H1 (cell line): ENCODE data around the gene MEIS2. TPM values are rescaled to one million over a fixed set of nuclear protein-coding genes. Genes with fewer than 3 reads are reported as not detected.

Source experiments
- CTCF ChIA-PET: fragments of 300-600 bp; sonication (Branson Sonifier 250); formaldehyde crosslinking; loops from one replicate; lab custom pipeline; 2021; ENCODE audit not compliant: partially characterized antibody; lab: Charles Lee
- POLR2A ChIA-PET: fragments of 300-600 bp; sonication (Branson Sonifier 250); formaldehyde crosslinking; loops from one replicate; lab custom pipeline; 2021; ENCODE audit warnings: inconsistent platforms; ENCODE audit not compliant: partially characterized antibody; lab: Charles Lee
- DNase-seq, 2 experiments: peaks; one replicate each; pipeline versions ENCODE4 v3.0.0 to v3.0.0-alpha.2; 2010 to 2022; ENCODE audit warnings: low spot score in 2 of 2, low read depth in 1 of 2, mixed read lengths in 1 of 2
- FAIRE-seq: peaks from 2 replicates; lab custom pipeline; 2011; peaks lifted over from hg19 to GRCh38; lab: Jason Lieb, UNC
- H2AFZ ChIP-seq: 2 replicates; pipeline ENCODE4 v1.8.1; 2012; ENCODE audit warnings: low read length, inconsistent platforms
- H2AK5ac ChIP-seq: 2 replicates; pipeline ENCODE4 v1.6.1; 2013; ENCODE audit warnings: low read depth, low read length
- H2BK120ac ChIP-seq: replicated peaks from 2 replicates; pipeline ENCODE3; 2013; ENCODE audit warnings: low read depth, low read length, inconsistent platforms
- H2BK12ac ChIP-seq: 2 replicates; pipeline ENCODE4 v1.6.1; 2013; ENCODE audit warnings: low read depth, low read length
- H2BK15ac ChIP-seq: 2 replicates; pipeline ENCODE4 v1.6.1; 2013; ENCODE audit warnings: low read length
- H2BK20ac ChIP-seq: 2 replicates; pipeline ENCODE4 v1.6.1; 2013; ENCODE audit warnings: low read length
- H2BK5ac ChIP-seq: 2 replicates; pipeline ENCODE4 v1.6.1; 2013; ENCODE audit warnings: low read depth, low read length
- H3K14ac ChIP-seq: 2 replicates; pipeline ENCODE4 v1.6.1; 2013; ENCODE audit warnings: inconsistent platforms; ENCODE audit not compliant: insufficient read length
- H3K18ac ChIP-seq: 2 replicates; pipeline ENCODE4 v1.6.1; 2013; ENCODE audit warnings: low read length; ENCODE audit errors: extremely low read depth
- H3K23ac ChIP-seq: 2 replicates; pipeline ENCODE4 v1.6.1; 2013; ENCODE audit warnings: inconsistent platforms; ENCODE audit not compliant: insufficient read length
- H3K23me2 ChIP-seq: 2 replicates; pipeline ENCODE4 v1.6.1; 2013; ENCODE audit warnings: low read depth, low read length
- H3K27ac ChIP-seq: 2 replicates; pipeline ENCODE4 v1.6.1; 2011; ENCODE audit warnings: low read depth, low read length, inconsistent platforms
- H3K27me3 ChIP-seq, 4 experiments: replicated peaks in 1 of 4; 1 replicate in 1 of 4; 2 replicates in 3 of 4; pipeline versions ENCODE4 v1.6.1 to v1.8.1; 2011 to 2013; ENCODE audit warnings: low read length in 3 of 4, mild to moderate bottlenecking in 3 of 4, inconsistent platforms in 2 of 4, mixed read lengths in 2 of 4, moderate library complexity in 1 of 4; ENCODE audit not compliant: control insufficient read depth in 3 of 4, insufficient read depth in 3 of 4; ENCODE audit errors: extremely low read depth in 1 of 4
- H3K36me3 ChIP-seq, 4 experiments: 2 replicates each; pipeline versions ENCODE4 v1.6.1 to v1.8.1; 2011 to 2013; ENCODE audit warnings: mild to moderate bottlenecking in 4 of 4, low read length in 3 of 4, moderate library complexity in 2 of 4, control low read depth in 1 of 4, inconsistent platforms in 1 of 4; ENCODE audit not compliant: insufficient read depth in 4 of 4, control insufficient read depth in 2 of 4
- H3K4ac ChIP-seq: replicated peaks from 2 replicates; pipeline ENCODE3; 2013; ENCODE audit warnings: low read length, low read depth, mixed read lengths, inconsistent platforms; ENCODE audit not compliant: insufficient read length
- H3K4me1 ChIP-seq, 4 experiments: replicated peaks in 1 of 4; 1 replicate in 1 of 4; 2 replicates in 3 of 4; pipeline versions ENCODE4 v1.6.1 to v1.8.1; 2011 to 2013; ENCODE audit warnings: low read length in 3 of 4, inconsistent platforms in 2 of 4, mixed read lengths in 1 of 4; ENCODE audit not compliant: insufficient read depth in 4 of 4, control insufficient read depth in 3 of 4
- H3K4me2 ChIP-seq, 2 experiments: 2 replicates each; pipeline versions ENCODE4 v1.6.1 to v1.8.1; 2011 to 2013; ENCODE audit warnings: low read depth in 2 of 2, low read length in 2 of 2, control low read depth in 1 of 2, inconsistent platforms in 1 of 2, mild to moderate bottlenecking in 1 of 2; ENCODE audit not compliant: insufficient read depth in 1 of 2
- H3K4me3 ChIP-seq, 4 experiments: fragments of 200-600, 300-600 bp in 1 of 4; sonication (generic), shearing (Covaris generic), sonication (Bioruptor Twin) in 1 of 4; 2 replicates each; pipeline versions ENCODE4 v1.5.1 to v1.8.1; 2011 to 2016; ENCODE audit warnings: low read length in 4 of 4, low read depth in 3 of 4, control low read depth in 2 of 4, inconsistent platforms in 2 of 4, mild to moderate bottlenecking in 2 of 4, mixed read lengths in 1 of 4, moderate library complexity in 1 of 4; ENCODE audit not compliant: insufficient read depth in 2 of 4; ENCODE audit errors: extremely low read depth in 1 of 4
- H3K56ac ChIP-seq: replicated peaks from 2 replicates; pipeline ENCODE3; 2013; ENCODE audit warnings: low read depth, mild to moderate bottlenecking, mixed read lengths, low read length, inconsistent platforms; ENCODE audit not compliant: insufficient read length
- H3K79me1 ChIP-seq: 2 replicates; pipeline ENCODE4 v1.6.1; 2013; ENCODE audit warnings: low read depth, low read length, control low read depth
- H3K79me2 ChIP-seq, 2 experiments: 2 replicates each; pipeline versions ENCODE4 v1.6.1 to v1.8.1; 2012 to 2013; ENCODE audit warnings: low read length in 2 of 2, mild to moderate bottlenecking in 2 of 2, inconsistent platforms in 1 of 2; ENCODE audit not compliant: insufficient read depth in 2 of 2, control insufficient read depth in 1 of 2
- H3K9ac ChIP-seq, 4 experiments: replicated peaks in 1 of 4; 1 replicate in 1 of 4; 2 replicates in 3 of 4; pipeline versions ENCODE4 v1.6.1 to v1.8.1; 2011 to 2013; ENCODE audit warnings: low read depth in 3 of 4, low read length in 3 of 4, control low read depth in 2 of 4, mild to moderate bottlenecking in 2 of 4, moderate library complexity in 2 of 4, inconsistent platforms in 1 of 4; ENCODE audit errors: extremely low read depth in 1 of 4
- H3K9me3 ChIP-seq, 2 experiments: 2 replicates each; pipeline versions ENCODE4 v1.6.1 to v1.8.1; 2012 to 2013; ENCODE audit warnings: mild to moderate bottlenecking in 2 of 2, moderate library complexity in 2 of 2, control low read depth in 1 of 2, inconsistent platforms in 1 of 2, low read depth in 1 of 2, low read length in 1 of 2, mixed read lengths in 1 of 2; ENCODE audit not compliant: insufficient read depth in 2 of 2
- H4K20me1 ChIP-seq, 2 experiments: replicated peaks in 1 of 2; 2 replicates each; pipeline versions ENCODE3 to v1.8.1; 2011 to 2013; ENCODE audit warnings: inconsistent platforms in 2 of 2, low read length in 2 of 2, mild to moderate bottlenecking in 1 of 2; ENCODE audit not compliant: insufficient read depth in 2 of 2, control insufficient read depth in 1 of 2
- H4K5ac ChIP-seq: 2 replicates; pipeline ENCODE4 v1.6.1; 2013; ENCODE audit warnings: low read length, low read depth, mixed read lengths, inconsistent platforms; ENCODE audit not compliant: insufficient read length
- H4K8ac ChIP-seq: 2 replicates; pipeline ENCODE4 v1.8.0; 2013; ENCODE audit warnings: mild to moderate bottlenecking, moderate library complexity, low read length, inconsistent platforms; ENCODE audit not compliant: insufficient read depth; ENCODE audit errors: extremely low read depth
- H4K91ac ChIP-seq: replicated peaks from 2 replicates; pipeline ENCODE3; 2013; ENCODE audit warnings: low read length, mixed read lengths, inconsistent platforms; ENCODE audit not compliant: insufficient read length
- BCL11A ChIP-seq, 2 experiments: IDR thresholded peaks; one replicate each; pipeline ENCODE4 v1.6.1; 2011; ENCODE audit warnings: low read depth in 2 of 2, low read length in 2 of 2, mild to moderate bottlenecking in 2 of 2
- CBX8 ChIP-seq: fragments of 300-800, 300-1000 bp; sonication (generic); IDR thresholded peaks from 2 replicates; pipeline ENCODE4 v1.7.1; 2016; ENCODE audit warnings: low read depth, low read length, borderline replicate concordance
- HDAC2 ChIP-seq, 2 experiments: fragments of 300-600 bp in 1 of 2; sonication (generic) in 1 of 2; IDR thresholded peaks; 2 replicates each; pipeline ENCODE4 v1.6.1; 2011 to 2012; ENCODE audit warnings: low read depth in 2 of 2, low read length in 2 of 2, mild to moderate bottlenecking in 2 of 2, moderate library complexity in 2 of 2, borderline replicate concordance in 1 of 2, inconsistent platforms in 1 of 2
- SAP30 ChIP-seq: fragments of 300-600 bp; sonication (generic); IDR thresholded peaks from 2 replicates; pipeline ENCODE4 v1.7.1; 2012; ENCODE audit warnings: low read length, moderate library complexity, mild to moderate bottlenecking, inconsistent platforms; ENCODE audit not compliant: insufficient read depth, insufficient replicate concordance
- SIRT6 ChIP-seq: IDR thresholded peaks from one replicate; pipeline ENCODE4 v1.7.1; 2012; ENCODE audit warnings: low read length, inconsistent platforms
- SP4 ChIP-seq: IDR thresholded peaks from 2 replicates; pipeline ENCODE4 v1.6.1; 2012; ENCODE audit warnings: low read length, inconsistent platforms
- TAF1 ChIP-seq: IDR thresholded peaks from 2 replicates; pipeline ENCODE4 v1.6.1; 2011; ENCODE audit warnings: mild to moderate bottlenecking, low read depth, low read length
- TAF7 ChIP-seq: optimal IDR thresholded peaks from 2 replicates; pipeline ENCODE3; 2011; ENCODE audit warnings: low read depth, mild to moderate bottlenecking, inconsistent platforms, low read length, moderate library complexity, borderline replicate concordance
- TBP ChIP-seq: IDR thresholded peaks from 2 replicates; pipeline ENCODE4 v1.6.1; 2011; ENCODE audit warnings: low read depth, low read length, improper control_type of control experiment
- TEAD4 ChIP-seq: IDR thresholded peaks from 2 replicates; pipeline ENCODE4 v1.6.1; 2012; ENCODE audit warnings: low read depth, low read length, inconsistent platforms, mixed read lengths
- WGBS, 2 experiments: shearing (Covaris generic) in 1 of 2; methylation state at CpG; one replicate each; pipeline versions ENCODE4 v1.1.6 to v1.1.7; 2013 to 2015; ENCODE audit warnings: low lambda C conversion rate in 2 of 2, mixed read lengths in 2 of 2, inconsistent platforms in 1 of 2, low coverage in 1 of 2, missing lambda C conversion rate in 1 of 2; ENCODE audit not compliant: insufficient replicate concordance in 2 of 2, insufficient coverage in 1 of 2, insufficient read length in 1 of 2; ENCODE audit errors: extremely low coverage in 1 of 2, missing lambda C conversion rate in 1 of 2; 5-methylcytosine and 5-hydroxymethylcytosine counted together
- polyA plus RNA-seq, 7 experiments: library from polyadenylated mRNA; depleted of rRNA in 3 of 7; stranded (reverse) in 5 of 7; unstranded in 2 of 7; fragments of >200 nt in 5 of 7; fragments of 200-250 nt in 2 of 7; gene quantifications; 1 replicate in 5 of 7; 2 replicates in 1 of 7; 4 replicates in 1 of 7; pipeline versions ENCODE4 v1.2.1 to v1.2.3, GENCODE V29; 2011 to 2013; ENCODE audit warnings: missing spikeins in 2 of 7, mixed read lengths in 2 of 7
- total RNA-seq: library from RNA; stranded (reverse); fragmentation: NEBNext Ultra II Directional; extraction: Animal tissue kit (Norgen Biotek cat#: 25700); gene quantifications from 2 replicates; pipeline ENCODE4 v1.2.1, GENCODE V29; 2021
- TF ChIP-seq, protein P1 (sequence below): IDR thresholded peaks from 2 replicates; pipeline ENCODE4 v1.6.1; 2012; ENCODE audit warnings: inconsistent platforms
- TF ChIP-seq, protein P2 (sequence below): IDR thresholded peaks from 2 replicates; pipeline ENCODE4 v1.6.1; 2011; ENCODE audit warnings: low read depth, mild to moderate bottlenecking, low read length; ENCODE audit not compliant: insufficient read depth

Gene MEIS2
- total and polyA plus RNA-seq, 2 of the 8 experiments (the other 6 are each of a cell fraction or from before 2014, with no cell fraction given): 0.22 to 1.2 TPM

DNA sequence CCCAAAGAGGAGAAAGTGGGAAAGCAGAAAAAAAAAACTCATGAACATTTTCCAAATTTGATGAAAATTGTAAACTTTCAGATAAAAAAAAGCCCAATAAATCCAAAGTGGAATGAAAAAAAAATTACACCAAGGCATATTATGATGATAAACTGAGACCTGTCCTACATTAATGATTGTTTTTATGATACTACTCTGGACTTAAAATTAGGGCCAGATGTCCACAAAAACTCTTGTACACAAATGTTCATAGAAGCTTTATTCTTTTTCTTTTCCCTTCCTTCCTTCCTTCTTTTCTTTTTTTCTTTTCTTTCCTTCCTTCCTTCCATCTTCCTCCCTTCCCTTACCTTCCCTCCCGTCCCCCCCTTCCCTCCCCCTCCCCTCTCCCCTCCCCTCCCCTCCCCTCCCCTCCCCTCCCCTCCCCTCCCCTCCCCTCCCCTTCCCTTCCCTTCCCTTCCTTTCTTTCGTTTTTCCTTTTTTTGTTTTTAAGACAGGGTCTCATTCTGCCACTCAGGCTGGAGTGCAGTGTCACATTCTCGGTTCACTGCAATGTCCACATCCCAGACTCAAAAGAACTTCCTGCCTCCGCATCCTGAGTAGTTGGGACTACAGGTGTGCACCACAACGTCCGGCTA, 243.9 kb downstream of the MEIS2 start:
- H4K20me1 ChIP-seq: no peaks in the 10 kb centered on the region
- no peaks in the 10 kb centered on the region for H3K9me3 ChIP-seq
- ChIA-PET CTCF (interaction anchor here (0.7 kb wide), 1 partner anchor 345 kb away, joined by 3 read pairs; no protein-coding TSS in a partner anchor), POLR2A (no interaction called here)
- H3K14ac ChIP-seq: no peak overlapping the region
- no peak overlapping the region for H4K5ac ChIP-seq
- no peak overlapping the region for H3K4ac ChIP-seq
- FAIRE-seq (no peak), DNase-seq (no peak)
- no peaks in the 10 kb centered on the region; the same call in 1 of the 2 replicates for H3K23me2 ChIP-seq
- no peak overlapping the region for H3K4me3 ChIP-seq
- no peak overlapping the region for H3K18ac ChIP-seq
- TF ChIP-seq, protein P1, sequence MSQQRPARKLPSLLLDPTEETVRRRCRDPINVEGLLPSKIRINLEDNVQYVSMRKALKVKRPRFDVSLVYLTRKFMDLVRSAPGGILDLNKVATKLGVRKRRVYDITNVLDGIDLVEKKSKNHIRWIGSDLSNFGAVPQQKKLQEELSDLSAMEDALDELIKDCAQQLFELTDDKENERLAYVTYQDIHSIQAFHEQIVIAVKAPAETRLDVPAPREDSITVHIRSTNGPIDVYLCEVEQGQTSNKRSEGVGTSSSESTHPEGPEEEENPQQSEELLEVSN: no peak
- TF ChIP-seq, protein P2, sequence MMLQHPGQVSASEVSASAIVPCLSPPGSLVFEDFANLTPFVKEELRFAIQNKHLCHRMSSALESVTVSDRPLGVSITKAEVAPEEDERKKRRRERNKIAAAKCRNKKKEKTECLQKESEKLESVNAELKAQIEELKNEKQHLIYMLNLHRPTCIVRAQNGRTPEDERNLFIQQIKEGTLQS: no peak
- TF ChIP-seq TAF1: no peak
- no peak for TF ChIP-seq SAP30
- no peak for TF ChIP-seq HDAC2 (IDR thresholded peaks at IDR 0.05; ENCODE audit: borderline replicate concordance in 1 of 2, low read depth in 2 of 2, low read length in 2 of 2)
- no peak for TF ChIP-seq CBX8
- no peak for TF ChIP-seq TBP
- no peak for TF ChIP-seq BCL11A (IDR thresholded peaks at IDR 0.05; ENCODE audit: low read depth in 2 of 2, low read length in 2 of 2)
- TF ChIP-seq TAF7: no peak
- TF ChIP-seq SP4: no peak
- no peak for TF ChIP-seq TEAD4
- TF ChIP-seq SIRT6: no peak
- no peaks in the 10 kb centered on the region for H3K79me2 ChIP-seq
- no peak overlapping the region for H2BK15ac ChIP-seq
- no peak overlapping the region for H4K8ac ChIP-seq
- H2BK12ac ChIP-seq: no peak overlapping the region
- no peaks in the 10 kb centered on the region for H3K4me1 ChIP-seq
- WGBS, 2 experiments: 69 to 85% methylated on average over 1 to 6 of the region's 6 CpGs
- no peak overlapping the region for H3K9ac ChIP-seq
- no peak overlapping the region for H3K56ac ChIP-seq
- no peak overlapping the region for H3K23ac ChIP-seq
- H2BK120ac ChIP-seq: no peak overlapping the region
- H3K79me1 ChIP-seq: no peaks in the 10 kb centered on the region
- no peak overlapping the region for H2BK20ac ChIP-seq
- H3K36me3 ChIP-seq: no peaks in the 10 kb centered on the region
- no peak overlapping the region for H2BK5ac ChIP-seq
- H3K27ac ChIP-seq: no peak overlapping the region
- H3K4me2 ChIP-seq: no peak overlapping the region; a peak in 1 of 4 replicates
- H2AK5ac ChIP-seq: no peak overlapping the region
- H2AFZ ChIP-seq: no peak overlapping the region
- H3K27me3 ChIP-seq: no peaks in the 10 kb centered on the region
- H4K91ac ChIP-seq: no peak overlapping the region
